Nephron progenitor cell (in vitro differentiated cells): Measurements from ENCODE around the gene HSD17B13.

ENCODE experiments used
- DNase-seq: peaks from one replicate; pipeline ENCODE4 v3.0.0; 2021
- H3K27ac Mint-ChIP-seq: 2 replicates; pipeline ENCODE4 v1.8.0; 2021; ENCODE audit warnings: mild to moderate bottlenecking, moderate library complexity, mixed read lengths
- H3K27me3 Mint-ChIP-seq: 2 replicates; pipeline ENCODE4 v1.8.0; 2021; ENCODE audit warnings: mild to moderate bottlenecking, low read depth, mixed read lengths; ENCODE audit not compliant: poor library complexity
- H3K36me3 Mint-ChIP-seq: 2 replicates; pipeline ENCODE4 v1.8.0; 2021; ENCODE audit warnings: low read depth, mixed read lengths
- H3K4me1 Mint-ChIP-seq: 2 replicates; pipeline ENCODE4 v1.8.0; 2021; ENCODE audit warnings: mixed read lengths
- H3K4me3 Mint-ChIP-seq: 2 replicates; pipeline ENCODE4 v1.8.0; 2021; ENCODE audit warnings: mild to moderate bottlenecking, moderate library complexity, mixed read lengths
- H3K9me3 Mint-ChIP-seq: 2 replicates; pipeline ENCODE4 v1.8.0; 2021; ENCODE audit warnings: mild to moderate bottlenecking, moderate library complexity, mixed read lengths
- CTCF ChIP-seq: fragments of 200-600 bp; sonication (generic); IDR thresholded peaks from 2 replicates; pipeline ENCODE4 v1.5.0; 2021; ENCODE audit warnings: antibody characterized with exemption

Gene HSD17B13

GRCh38 chr4:87313756-87314155, 8.9 kb downstream of the HSD17B13 start:
- no peak for DNase-seq
- H3K4me3 Mint-ChIP-seq, result no peak overlapping the region
- no peak for TF ChIP-seq CTCF
- H3K36me3 Mint-ChIP-seq, result no peaks in the 10 kb centered on the region
- no peak overlapping the region for H3K27ac Mint-ChIP-seq
- H3K4me1 Mint-ChIP-seq, result no peaks in the 10 kb centered on the region
- H3K9me3 Mint-ChIP-seq, result no peaks in the 10 kb centered on the region
- no peaks in the 10 kb centered on the region for H3K27me3 Mint-ChIP-seq

DNA sequence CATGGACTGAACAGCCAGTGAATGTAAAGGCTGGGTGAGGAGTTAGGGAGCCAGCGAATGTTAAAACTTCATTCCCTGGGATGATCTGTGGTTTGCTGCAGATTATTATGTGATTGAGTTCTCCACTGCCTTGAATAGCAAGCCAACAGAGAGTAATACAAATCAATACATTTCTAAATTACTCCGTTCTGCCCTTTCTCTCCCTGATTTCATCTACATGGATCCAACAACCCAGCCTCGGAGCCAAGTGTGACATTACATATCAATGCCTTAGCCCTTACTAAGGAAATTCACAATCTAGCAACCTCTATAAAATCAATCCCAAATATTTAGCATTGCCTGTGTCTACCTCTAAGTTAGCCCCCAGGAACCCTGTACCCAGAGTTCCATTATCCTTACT, 11.0 kb downstream of the HSD17B13 start:
- no peak overlapping the region for H3K4me3 Mint-ChIP-seq
- no peak for DNase-seq
- no peak for TF ChIP-seq CTCF
- no peaks in the 10 kb centered on the region for H3K36me3 Mint-ChIP-seq
- no peaks in the 10 kb centered on the region for H3K9me3 Mint-ChIP-seq
- H3K4me1 Mint-ChIP-seq, result no peaks in the 10 kb centered on the region
- H3K27me3 Mint-ChIP-seq, result no peaks in the 10 kb centered on the region
- H3K27ac Mint-ChIP-seq, result no peak overlapping the region

- Mint-ChIP-seq H3K27me3 (no peaks in the 10 kb centered on the region), H3K27ac (no peak overlapping the region), H3K4me3 (no peak overlapping the region), H3K4me1 (peaks cover 5% of the 10 kb centered on the region), H3K9me3 (no peaks in the 10 kb centered on the region), H3K36me3 (no peaks in the 10 kb centered on the region)
- DNase-seq, result no peak
- TF ChIP-seq CTCF, result no peak
These were observed 11.9 kb downstream of the HSD17B13 start for GRCh38 chr4:87310691-87311335.

- H3K4me1 Mint-ChIP-seq, result peaks cover 14% of the 10 kb centered on the region
These were observed 13.1 kb downstream of the HSD17B13 start for GRCh38 chr4:87309625-87310024.

DNA sequence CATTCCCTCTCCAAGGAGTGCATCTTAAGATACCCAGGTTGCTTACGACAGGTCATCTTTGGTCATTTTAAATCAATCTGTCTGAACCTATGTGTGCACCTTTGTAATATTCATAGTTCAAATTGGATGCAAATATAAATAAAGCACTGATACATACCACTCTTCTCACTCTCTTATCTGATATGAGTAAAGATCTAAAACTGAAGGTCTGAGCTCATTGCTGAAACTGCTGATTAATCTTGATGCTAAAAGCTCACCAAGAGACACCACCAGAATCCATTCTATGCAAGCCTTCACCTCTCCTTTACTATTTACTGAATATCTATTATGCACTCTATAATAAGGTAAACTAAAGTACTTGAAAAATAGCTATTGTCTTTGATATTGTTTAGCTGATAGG, 16.6 kb downstream of the HSD17B13 start:
- Mint-ChIP-seq H3K4me3 (no peak overlapping the region), H3K9me3 (peaks cover 8% of the 10 kb centered on the region), H3K27me3 (peaks cover 3% of the 10 kb centered on the region), H3K36me3 (no peaks in the 10 kb centered on the region), H3K27ac (no peak overlapping the region), H3K4me1 (peaks cover 20% of the 10 kb centered on the region)
- no peak for TF ChIP-seq CTCF
- no peak for DNase-seq

More at GRCh38 chr4:87309625-87310024, 13.1 kb downstream of the HSD17B13 start:
- H3K27ac Mint-ChIP-seq, result no peak overlapping the region
- H3K9me3 Mint-ChIP-seq, result no peaks in the 10 kb centered on the region
- H3K4me3 Mint-ChIP-seq, result no peak overlapping the region
- DNase-seq, result no peak
- H3K36me3 Mint-ChIP-seq, result no peaks in the 10 kb centered on the region
- no peak for TF ChIP-seq CTCF
- H3K27me3 Mint-ChIP-seq, result peaks cover 3% of the 10 kb centered on the region

GRCh38 chr4:87305562-87305961, 17.1 kb downstream of the HSD17B13 start:
- Mint-ChIP-seq H3K9me3 (peaks cover 8% of the 10 kb centered on the region), H3K27me3 (peaks cover 3% of the 10 kb centered on the region)
- TF ChIP-seq CTCF, result no peak

More at GRCh38 chr4:87305562-87305961, 17.1 kb downstream of the HSD17B13 start:
- Mint-ChIP-seq H3K36me3 (no peaks in the 10 kb centered on the region), H3K4me1 (peaks cover 20% of the 10 kb centered on the region), H3K27ac (peak overlapping the region; percentile 76), H3K4me3 (no peak overlapping the region)
- no peak for DNase-seq
